Gastroesophageal sphincter (tissue), 4 donors: ENCODE measurements around the gene ST6GALNAC1. TPM values are rescaled to one million over a fixed set of nuclear protein-coding genes. Genes with fewer than 3 reads are reported as not detected.

Experiments used
- ATAC-seq: fragments of 150-250 bp; one replicate; pipeline ENCODE4 v1.9.1; 2016; ENCODE audit warnings: mild to moderate bottlenecking, moderate library complexity
- H3K27ac ChIP-seq, 4 donors: fragments of 200-600 bp; sonication (generic) in 3 of 4; 1 replicate in 3 of 4; 2 replicates in 1 of 4; pipeline ENCODE4 v1.5.1; 2016 to 2019
- H3K27me3 ChIP-seq: fragments of 200-600 bp; sonication (generic); one replicate; pipeline ENCODE4 v1.5.1; 2019
- H3K36me3 ChIP-seq, 2 donors: fragments of 200-600 bp; sonication (generic); one replicate each; pipeline ENCODE4 v1.5.1; 2019; ENCODE audit warnings: control low read depth in 1 of 2
- H3K4me1 ChIP-seq, 3 donors: fragments of 200-600 bp; sonication (generic); 1 replicate in 2 of 3; 2 replicates in 1 of 3; pipeline ENCODE4 v1.5.1; 2016 to 2019; ENCODE audit warnings: control low read depth in 2 of 3
- H3K4me3 ChIP-seq, 2 donors: fragments of 200-600 bp; sonication (generic); one replicate each; pipeline ENCODE4 v1.5.1; 2019; ENCODE audit warnings: mild to moderate bottlenecking in 1 of 2, moderate library complexity in 1 of 2
- H3K9me3 ChIP-seq, 3 donors: fragments of 200-600 bp; sonication (generic); one replicate each; pipeline ENCODE4 v1.5.1; 2017 to 2019; ENCODE audit warnings: control low read depth in 2 of 3
- CTCF ChIP-seq, 4 experiments: fragments of 200-600 bp in 2 of 4; fragments of 450-650 bp in 2 of 4; sonication (generic) in 1 of 4; IDR thresholded peaks; one replicate each; pipeline ENCODE4 v1.5.1; 2017 to 2019; ENCODE audit warnings: antibody characterized with exemption in 4 of 4, mild to moderate bottlenecking in 2 of 4, moderate library complexity in 2 of 4
- EP300 ChIP-seq: sonication (generic); formaldehyde crosslinking; IDR thresholded peaks from one replicate; pipeline ENCODE4 v1.6.1; 2017; ENCODE audit warnings: antibody characterized with exemption, mild to moderate bottlenecking
- POLR2A ChIP-seq, 2 donors: fragments of 450-650 bp; IDR thresholded peaks; one replicate each; pipeline ENCODE4 v1.6.1; 2017; ENCODE audit warnings: antibody characterized with exemption in 2 of 2, mild to moderate bottlenecking in 2 of 2, moderate library complexity in 1 of 2
- POLR2AphosphoS5 ChIP-seq: sonication (generic); formaldehyde crosslinking; IDR thresholded peaks from one replicate; pipeline ENCODE4 v1.6.1; 2017; ENCODE audit warnings: antibody characterized with exemption
- WGBS, 2 donors: methylation state at CpG; one replicate each; pipeline ENCODE4 v1.1.5; 2018; ENCODE audit warnings: low coverage in 1 of 2; 5-methylcytosine and 5-hydroxymethylcytosine counted together
- small RNA-seq, 4 donors: library from RNA; depleted of rRNA; stranded (forward); fragments of <200 nt; gene quantifications; one replicate each; pipeline ENCODE3, GENCODE V24; 2016
- total RNA-seq, 4 donors: library from RNA; depleted of rRNA; stranded (reverse); fragments of >200 nt; gene quantifications; one replicate each; pipeline ENCODE4 v1.1.0, GENCODE V29; 2016

The ST6GALNAC1 gene
- total RNA-seq, 4 donors from 2014 or later, result 0.47 to 9.6 (median 3.7) TPM

GRCh38 chr17:76575570-76575969 lies 68.0 kb downstream of the ST6GALNAC1 start:
- Histone ChIP-seq H3K36me3 (no peaks in the 10 kb centered on the region), H3K9me3 (no peaks in the 10 kb centered on the region), H3K27ac (peak overlapping the region in 2 of 4 donors; percentile 24 to 56), H3K4me3 (no peak overlapping the region), H3K4me1 (no peaks in the 10 kb centered on the region), H3K27me3 (no peaks in the 10 kb centered on the region)
- ATAC-seq, result peak; percentile 39
- TF ChIP-seq CTCF (IDR thresholded peaks at IDR 0.05) (no peak), EP300 (no peak), POLR2AphosphoS5 (no peak), POLR2A (IDR thresholded peaks at IDR 0.05) (no peak)
- 83% methylated on average over 1 of the region's 5 CpGs; no CpG with 5 or more reads in 1 of the 2 donors for WGBS, 2 donors

Small RNA genes lying within 50 kb of the gene (small RNA-seq; reads per million reads assigned to genes)
- gene AC015802.2, result 0 reads per million in 4 donors
- 0 to 0.27 (median 0) reads per million in 4 donors for gene RNU6-227P

Other genes starting within 250 kb of the ST6GALNAC1 start
- gene UBE2O, start 190.6 kb downstream of the ST6GALNAC1 start, total RNA-seq, result 10 to 100 TPM; 13.0 to 19.8 (median 15.2) TPM
- not detected for gene AANAT, start 176.2 kb downstream of the ST6GALNAC1 start, total RNA-seq
- 10 to 100 TPM in 1 of 4 donors, 1 to 10 TPM in 3; 7.3 to 20.5 (median 8.5) TPM for gene RHBDF2, start 142.3 kb downstream of the ST6GALNAC1 start, total RNA-seq
- 10 to 100 TPM; 12.6 to 23.2 (median 18.8) TPM for gene CYGB, start 106.0 kb downstream of the ST6GALNAC1 start, total RNA-seq
- gene PRCD, start 103.7 kb downstream of the ST6GALNAC1 start, total RNA-seq, result 10 to 100 TPM in 1 of 4 donors, 1 to 10 TPM in 2, under 1 TPM in 1; 0.57 to 11.2 (median 2.3) TPM
- gene ST6GALNAC2, start 57.9 kb downstream of the ST6GALNAC1 start, total RNA-seq, result 10 to 100 TPM in 2 of 4 donors, 1 to 10 TPM in 2; 5.4 to 27.1 (median 10.6) TPM
- 100 to 1,000 TPM; 333 to 451 (median 412) TPM for gene MXRA7, start 67.2 kb upstream of the ST6GALNAC1 start, total RNA-seq
- 10 to 100 TPM; 39.0 to 53.8 (median 47.2) TPM for gene JMJD6, start 82.8 kb upstream of the ST6GALNAC1 start, total RNA-seq
- gene METTL23, start 83.1 kb upstream of the ST6GALNAC1 start, total RNA-seq, result 10 to 100 TPM; 19.2 to 52.6 (median 25.1) TPM
- 100 to 1,000 TPM; 106 to 194 (median 148) TPM for gene SRSF2, start 93.6 kb upstream of the ST6GALNAC1 start, total RNA-seq
- 10 to 100 TPM; 18.4 to 27.8 (median 20.9) TPM for gene MFSD11, start 94.4 kb upstream of the ST6GALNAC1 start, total RNA-seq
- under 1 TPM; 0.12 to 0.81 (median 0.29) TPM for gene MGAT5B, start 224.6 kb upstream of the ST6GALNAC1 start, total RNA-seq